Activated CD4-positive, alpha-beta memory T cell treated with anti-CD3 and anti-CD28 coated beads, Interleukin-2, amount 10 ng/mL, durations not matched to agents 7 days and 5 days (primary cell): ENCODE data around the gene LIX1L. TPM values are rescaled to one million over a fixed set of nuclear protein-coding genes. Genes with fewer than 3 reads are reported as not detected.

Experiments
- CTCF ChIA-PET: fragments of 350-600 bp; sonication (Branson Sonifier 250); formaldehyde crosslinking; loops from one replicate; lab custom pipeline; 2021; ENCODE audit warnings: antibody characterized with exemption, inconsistent platforms; lab: Charles Lee
- POLR2A ChIA-PET: fragments of 350-600 bp; sonication (Branson Sonifier 250); formaldehyde crosslinking; loops from one replicate; lab custom pipeline; 2021; ENCODE audit warnings: antibody characterized with exemption; lab: Charles Lee
- DNase-seq: peaks from one replicate; pipeline ENCODE4 v3.0.0-alpha.2; 2020
- H3K27ac Mint-ChIP-seq: one replicate; pipeline ENCODE4 v1.8.0; 2021; ENCODE audit warnings: mild to moderate bottlenecking, mixed read lengths
- H3K27me3 Mint-ChIP-seq: one replicate; pipeline ENCODE4 v1.8.0; 2021; ENCODE audit warnings: mixed read lengths
- H3K36me3 Mint-ChIP-seq: one replicate; pipeline ENCODE4 v1.8.0; 2021; ENCODE audit warnings: low read depth, mixed read lengths
- H3K4me1 Mint-ChIP-seq: one replicate; pipeline ENCODE4 v1.8.0; 2021; ENCODE audit warnings: mixed read lengths
- H3K4me3 Mint-ChIP-seq: one replicate; pipeline ENCODE4 v1.8.0; 2021; ENCODE audit warnings: mild to moderate bottlenecking, mixed read lengths
- H3K9me3 Mint-ChIP-seq: one replicate; pipeline ENCODE4 v1.8.0; 2021; ENCODE audit warnings: mixed read lengths
- total RNA-seq, 2 experiments: library from RNA; stranded (reverse); gene quantifications; one replicate each; pipeline ENCODE4 v1.2.3, GENCODE V29; 2021

The LIX1L gene
- total RNA-seq, 2 experiments from 2014 or later, result 50.3 to 51.0 TPM

DNA sequence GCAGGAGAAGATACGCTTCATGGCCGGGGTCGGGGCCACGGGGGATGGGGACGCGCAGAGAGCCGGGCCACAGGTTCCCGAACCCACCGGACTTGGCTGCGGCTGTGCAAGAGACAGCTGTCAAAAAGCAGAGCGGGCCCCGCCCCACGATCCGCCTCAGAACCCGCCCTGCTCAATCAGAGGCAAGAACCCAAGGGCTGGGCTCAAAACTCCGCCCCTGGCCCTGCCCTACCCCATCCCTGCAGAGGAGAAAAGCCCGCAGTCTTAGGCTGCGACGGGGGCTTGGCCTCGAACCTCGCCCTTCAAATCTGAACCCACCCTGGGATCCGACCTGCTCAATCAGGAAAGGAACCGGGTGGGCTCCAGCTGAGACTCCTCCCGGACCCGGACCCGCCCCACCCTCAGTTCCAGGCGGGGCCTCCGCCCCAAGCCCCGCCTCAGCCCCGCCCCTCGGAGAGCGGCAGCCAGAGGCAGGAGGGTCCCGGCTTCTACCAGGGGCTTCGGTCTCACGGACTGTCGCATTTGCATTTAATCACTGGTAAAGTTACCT, 72.0 kb downstream of the LIX1L start, which contains the start of gene ANKRD35:
ANKRD35 (minus strand) TSS at position 129 of the 550 bp plus-strand sequence; CDS start at position 21, 108 bp downstream.
- Mint-ChIP-seq H3K36me3 (no peaks in the 10 kb centered on the region), H3K4me3 (peak within 1 kb of the TSS; percentile 75), H3K27ac (no peak within 1 kb of the TSS), H3K4me1 (peaks cover 17% of the 10 kb centered on the region), H3K27me3 (peaks cover 33% of the 10 kb centered on the region), H3K9me3 (no peaks in the 10 kb centered on the region)
- CTCF ChIA-PET, result interaction anchor here (0.5 to 10.0 kb wide), 6 partner anchors 8 to 147 kb away, joined by 3 to 58 read pairs (median 4); partner anchors contain the start of genes LIX1L, NUDT17 and PIAS3
- POLR2A ChIA-PET, result interaction anchor here (0.9 to 2.1 kb wide), 5 partner anchors 14 to 79 kb away, joined by 3 to 11 read pairs (median 5); partner anchors contain the start of genes ANKRD34A, PIAS3, POLR3GL and RBM8A
- peak; percentile 91 for DNase-seq

DNA sequence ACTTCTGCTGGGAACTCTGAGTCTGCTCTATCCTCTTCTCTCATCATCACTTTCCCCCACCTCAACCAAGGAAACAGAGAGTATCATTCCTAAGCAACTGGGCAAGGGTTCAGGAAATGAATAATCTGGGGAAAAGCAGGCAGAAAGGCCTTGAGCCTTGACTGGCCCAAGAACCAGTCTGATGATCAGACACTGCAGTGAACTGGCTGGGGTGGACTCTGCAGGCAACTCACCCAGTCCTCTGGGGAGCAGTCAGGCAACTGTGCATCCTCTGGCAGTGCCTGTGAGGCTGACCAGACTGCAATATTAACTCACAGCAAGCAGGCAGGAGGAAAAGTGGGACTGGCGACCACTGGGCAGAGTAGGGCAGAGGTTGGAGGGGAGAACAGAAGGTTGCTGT, 73.1 kb downstream of the LIX1L start:
- Mint-ChIP-seq H3K9me3 (no peaks in the 10 kb centered on the region), H3K36me3 (no peaks in the 10 kb centered on the region)
- CTCF ChIA-PET, result interaction anchor here (10.0 kb wide), 1 partner anchor 38 kb away, joined by 58 read pairs; the partner anchor contains the start of gene NUDT17

More for the DNA sequence above, 73.1 kb downstream of the LIX1L start:
- H3K27ac Mint-ChIP-seq, result no peak overlapping the region
- POLR2A ChIA-PET, result no interaction called here
- H3K4me3 Mint-ChIP-seq, result peak overlapping the region; percentile 75
- peaks cover 33% of the 10 kb centered on the region for H3K27me3 Mint-ChIP-seq
- DNase-seq, result no peak
- peaks cover 17% of the 10 kb centered on the region for H3K4me1 Mint-ChIP-seq

Other genes starting within 250 kb of the LIX1L start
- gene CD160, start 238.5 kb downstream of the LIX1L start, total RNA-seq, result not detected
- gene RNF115, start 133.9 kb downstream of the LIX1L start, total RNA-seq, result 10 to 100 TPM; 12.9 to 13.1 TPM
- 10 to 100 TPM; 29.7 to 32.1 TPM for gene POLR3C, start 133.8 kb downstream of the LIX1L start, total RNA-seq
- gene NUDT17, start 112.4 kb downstream of the LIX1L start, total RNA-seq, result 1 to 10 TPM; 2.5 to 2.7 TPM
- gene PIAS3, start 98.9 kb downstream of the LIX1L start, total RNA-seq, result 10 to 100 TPM; 21.2 to 21.7 TPM
- gene ANKRD35, start 72.2 kb downstream of the LIX1L start, total RNA-seq, result under 1 TPM; 0.33 to 0.35 TPM
- gene ITGA10, start 48.0 kb downstream of the LIX1L start, total RNA-seq, result 1 to 10 TPM in 1 of 2 experiments, under 1 TPM in 1; 0.98 to 1.1 TPM
- gene PEX11B, start 39.3 kb downstream of the LIX1L start, total RNA-seq, result 10 to 100 TPM; 29.0 to 33.2 TPM
- 100 to 1,000 TPM; 168 to 174 TPM for gene RBM8A, start 30.5 kb downstream of the LIX1L start, total RNA-seq
- 1 to 10 TPM; 2.9 to 3.7 TPM for gene ANKRD34A, start 6.6 kb upstream of the LIX1L start, total RNA-seq
- gene POLR3GL, start 6.7 kb upstream of the LIX1L start, total RNA-seq, result 10 to 100 TPM; 32.4 to 33.7 TPM
- 100 to 1,000 TPM; 397 to 407 TPM for gene TXNIP, start 38.6 kb upstream of the LIX1L start, total RNA-seq
- gene HJV, start 63.7 kb upstream of the LIX1L start, total RNA-seq, result not detected
- gene NBPF10, start 186.8 kb upstream of the LIX1L start, total RNA-seq, result 1 to 10 TPM; 2.1 to 2.2 TPM